ENCODE results near the gene TCL1A.
"Not testable (repeated sequence)": the region's sequence is repeated elsewhere in the genome, so short reads cannot be mapped to it uniquely, and the experiment has no call there.

TCL1A gene

GRCh38 chr14:95675486-95675885 lies 38.4 kb downstream of the TCL1A start:
- no peak for DNase-seq (ENCODE audit: low spot score)

- no peak for DNase-seq (ENCODE audit: low spot score)
Observed at GRCh38 chr14:95674613-95675012, 39.3 kb downstream of the TCL1A start.

- DNase-seq (ENCODE audit: low spot score), result no peak
Observed at GRCh38 chr14:95668235-95668772, 45.6 kb downstream of the TCL1A start.

- no peak for DNase-seq (ENCODE audit: low spot score)
Observed at GRCh38 chr14:95667249-95667693, 46.7 kb downstream of the TCL1A start.

DNA sequence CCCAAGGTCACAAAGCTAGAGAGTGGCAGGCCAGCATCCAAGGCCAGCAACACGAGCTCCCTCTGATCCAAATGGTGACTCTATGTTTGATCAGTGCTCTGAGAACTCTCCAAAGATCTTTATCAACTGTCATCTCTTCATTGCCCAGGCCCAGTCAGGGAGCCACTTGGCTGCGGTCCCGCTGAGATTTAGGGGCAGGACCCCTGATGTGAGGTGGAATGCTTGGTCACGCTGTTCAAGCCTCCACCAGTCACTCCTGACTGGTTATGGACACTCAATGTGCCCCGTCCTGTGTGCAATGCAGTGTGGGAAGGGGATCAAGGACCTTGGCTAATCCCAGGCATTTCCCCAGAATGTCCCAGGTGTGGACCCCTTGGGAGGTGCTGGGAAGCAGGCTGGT lies 47.5 kb downstream of the TCL1A start:
- no peak for DNase-seq (ENCODE audit: low spot score)

DNA sequence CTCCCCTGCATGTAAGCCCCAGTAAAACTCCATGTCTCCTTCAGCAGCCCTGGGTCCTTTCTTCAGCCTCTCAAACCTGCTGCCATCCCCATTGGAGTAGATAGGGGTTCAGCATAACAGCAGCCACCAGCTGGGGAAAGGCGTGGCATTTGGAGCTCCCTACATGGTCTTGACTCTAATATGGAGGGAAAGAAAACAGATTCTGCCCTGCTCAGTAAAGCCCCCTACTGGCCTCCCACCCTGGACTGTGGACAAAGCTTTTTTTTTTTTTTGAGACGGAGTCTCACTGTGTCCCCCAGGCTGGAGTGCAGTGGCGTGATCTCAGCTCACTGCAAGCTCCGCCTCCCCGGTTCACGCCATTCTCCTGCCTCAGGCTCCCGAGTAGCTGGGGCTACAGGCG lies 48.4 kb downstream of the TCL1A start:
- not testable (repeated sequence) for DNase-seq (ENCODE audit: low spot score)

DNA sequence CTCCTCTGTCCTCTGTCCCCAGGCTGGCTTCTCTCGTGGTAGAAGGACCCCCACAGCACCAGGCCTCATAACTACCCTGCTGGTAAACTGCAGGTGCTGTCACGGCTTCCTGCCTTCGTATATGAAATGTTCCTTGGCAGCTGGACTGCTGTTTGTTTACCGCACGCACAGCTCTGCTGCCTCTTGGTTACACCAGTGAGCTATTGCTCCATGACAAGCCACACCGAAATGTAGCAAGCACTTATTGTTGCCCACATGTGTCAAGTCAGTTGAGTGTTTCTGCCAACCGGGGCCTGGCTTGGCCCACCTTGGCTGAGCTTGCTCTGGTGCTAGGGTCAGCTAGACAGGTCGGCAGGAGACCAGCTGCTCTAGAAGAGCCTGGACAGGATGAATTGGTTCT lies 49.4 kb downstream of the TCL1A start:
- no peak for DNase-seq (ENCODE audit: low spot score)

DNA sequence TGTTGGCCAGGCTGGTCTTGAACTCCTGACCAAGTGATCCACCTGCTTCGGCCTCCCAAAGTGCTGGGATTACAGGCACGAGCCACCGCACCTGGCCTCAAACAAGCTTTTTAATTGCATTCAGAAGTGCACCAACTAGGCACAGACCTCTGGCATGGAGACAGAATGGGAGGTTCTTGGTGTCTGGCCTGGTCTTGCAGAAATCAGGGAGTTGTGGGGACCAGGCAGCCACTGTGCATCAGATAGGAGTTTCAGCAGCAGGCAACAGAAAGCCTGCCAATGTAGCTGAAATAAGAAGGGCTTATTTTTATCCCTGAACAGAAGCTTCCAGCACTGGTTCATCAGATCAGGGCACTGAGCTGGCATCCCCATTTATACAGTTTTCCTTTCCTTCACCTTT lies 49.9 kb downstream of the TCL1A start:
- no peak for DNase-seq (ENCODE audit: low spot score)

- DNase-seq (ENCODE audit: low spot score), result no peak
Observed at GRCh38 chr14:95663226-95663797, 50.6 kb downstream of the TCL1A start.

- no peak for DNase-seq (ENCODE audit: low spot score)
Observed at GRCh38 chr14:95662376-95663186, 51.3 kb downstream of the TCL1A start.

DNA sequence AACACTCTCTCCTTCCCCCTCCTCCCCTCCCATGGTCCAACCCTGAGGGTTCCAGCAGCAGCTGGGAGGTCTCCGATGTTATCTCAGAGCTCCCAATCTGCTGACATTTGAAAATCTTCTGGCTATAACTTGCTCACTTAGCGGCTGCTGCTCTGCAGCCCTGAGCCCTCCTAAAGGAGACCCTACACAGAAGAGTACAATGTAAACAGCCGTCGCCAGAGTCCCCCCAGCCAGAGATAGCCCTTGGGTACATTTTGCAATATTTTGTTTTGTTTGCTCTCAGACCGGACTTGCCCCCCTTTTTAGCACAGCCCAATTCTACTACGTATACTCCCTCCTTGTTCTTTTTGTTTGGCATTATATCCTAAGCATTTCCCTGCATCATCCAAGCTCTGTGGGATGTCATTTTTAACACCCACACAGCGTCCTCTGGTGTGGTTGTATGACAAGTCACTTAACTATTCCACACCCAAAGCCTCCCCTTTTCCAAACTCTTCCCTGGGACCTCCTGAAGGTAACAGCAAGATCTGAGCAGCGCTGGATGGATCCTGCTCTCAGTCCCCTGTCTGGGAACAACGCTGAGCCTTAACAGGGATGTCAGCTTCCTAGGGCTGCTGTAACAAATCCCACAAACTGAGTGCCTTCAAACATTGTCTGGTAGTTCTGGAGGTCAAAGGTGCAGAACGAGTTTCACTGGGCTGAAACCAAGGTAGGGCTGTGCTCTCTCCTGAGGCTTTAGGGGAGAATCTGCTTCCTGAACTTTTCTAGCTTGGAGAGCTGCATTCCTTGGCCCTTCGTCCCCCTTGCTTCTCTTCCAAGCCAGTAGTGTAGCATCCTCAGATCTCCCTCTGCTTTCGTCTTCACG lies 53.0 kb downstream of the TCL1A start:
- no peak for DNase-seq (ENCODE audit: low spot score)

DNA sequence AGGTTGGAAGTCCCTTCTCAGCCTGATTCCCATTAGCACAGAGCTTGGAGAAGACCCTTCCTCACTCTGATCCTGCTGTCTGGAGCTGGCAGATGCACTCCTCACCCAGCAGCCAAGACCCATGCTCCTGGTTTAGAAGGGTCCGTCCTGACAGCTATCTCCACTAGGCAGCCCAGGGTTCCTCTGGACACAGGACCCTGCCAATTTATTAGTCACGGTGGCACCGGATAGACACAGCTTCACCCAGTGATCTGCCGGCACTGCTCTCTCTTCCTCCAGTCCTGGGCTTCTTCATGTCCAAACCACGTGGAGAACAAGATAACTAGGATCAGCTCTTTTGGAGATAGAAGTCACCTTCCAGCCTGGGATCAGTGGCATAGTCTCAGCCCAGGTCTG lies 53.9 kb downstream of the TCL1A start:
- no peak for DNase-seq (ENCODE audit: low spot score)
